NCI-H446 (cell line): ENCODE measurements around the gene BPTF.
"Not testable (repeated sequence)": the region's sequence is repeated elsewhere in the genome, so short reads cannot be mapped to it uniquely, and the experiment has no call there.

ENCODE experiments used
- DNase-seq, 2 experiments: peaks; one replicate each; lab custom pipeline; 2025; lab: John Stamatoyannopoulos, UW

BPTF gene

GRCh38 chr17:67833134-67833533, 7.8 kb downstream of the BPTF start:
- DNase-seq: no peak

DNA sequence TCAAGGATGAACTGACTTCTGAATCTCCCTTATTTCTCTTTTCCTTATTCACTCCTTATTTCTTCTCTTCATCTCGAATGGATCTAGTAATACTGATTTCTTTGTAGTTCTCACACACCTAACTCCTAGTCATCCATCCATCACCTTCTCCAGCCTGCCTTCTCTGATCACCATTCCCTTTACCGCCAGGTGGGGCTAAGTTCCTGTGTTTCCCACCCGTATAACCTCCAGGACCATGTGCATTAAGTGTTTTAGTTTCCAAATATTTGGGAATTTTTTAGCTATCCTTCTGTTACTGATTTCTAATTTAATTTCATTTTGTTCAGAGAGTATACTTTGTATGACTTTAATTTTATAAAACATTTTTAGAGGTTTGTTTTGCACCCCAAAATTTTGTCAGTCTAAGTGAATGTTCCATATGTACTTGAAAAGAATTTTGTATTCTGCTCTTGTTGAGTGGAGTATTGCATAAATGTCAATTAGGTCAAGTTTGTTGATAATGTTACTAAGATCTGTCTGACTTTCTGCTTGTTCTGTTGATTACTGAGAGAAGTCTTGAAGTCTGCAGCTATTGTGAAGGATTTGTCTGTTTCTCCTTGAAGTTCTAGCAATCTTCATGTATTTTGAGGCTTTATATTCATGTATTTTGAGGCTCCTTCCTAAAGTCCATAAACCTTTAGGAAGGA, 8.8 kb downstream of the BPTF start:
- DNase-seq: no peak

DNA sequence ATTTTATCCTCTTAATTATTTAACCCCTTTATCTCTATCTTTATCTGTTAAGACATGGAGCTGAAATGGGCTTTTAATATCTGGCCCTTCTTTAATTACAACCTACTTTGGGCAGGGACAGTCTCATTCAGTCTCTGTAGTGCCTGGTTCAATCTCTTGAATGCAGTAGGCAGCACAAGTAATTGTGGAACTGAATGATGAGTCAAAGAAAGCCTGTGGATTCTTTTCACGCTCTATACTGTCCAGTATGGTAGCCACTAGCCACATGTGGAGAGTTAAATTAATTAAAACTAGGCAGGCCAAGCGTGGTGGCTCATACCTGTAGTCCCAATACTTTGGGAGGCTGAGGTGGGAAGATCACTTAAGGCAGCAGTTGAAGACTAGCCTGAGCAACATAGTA, 9.3 kb downstream of the BPTF start:
- no peak for DNase-seq

- DNase-seq: no peak
Measured at GRCh38 chr17:67836205-67836987, 11.1 kb downstream of the BPTF start.

DNA sequence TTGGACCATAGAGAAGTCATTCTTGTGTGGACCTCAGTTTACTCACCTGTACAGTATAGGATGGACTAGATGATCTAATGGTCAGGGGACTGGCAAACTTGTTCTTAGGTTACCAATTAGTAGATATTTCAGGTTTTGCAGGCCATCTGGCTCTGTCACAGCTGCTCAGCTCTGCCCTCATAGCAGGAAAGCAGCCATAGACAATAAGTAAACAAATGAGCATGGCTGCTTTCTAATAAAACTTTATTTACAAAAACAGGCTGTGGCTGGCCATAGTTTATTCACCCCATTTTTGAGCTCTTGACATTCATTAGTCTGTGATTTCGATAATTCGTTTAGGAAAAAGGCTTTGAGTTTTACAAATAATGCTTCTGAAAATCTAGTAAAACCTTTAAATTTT, 12.7 kb downstream of the BPTF start:
- DNase-seq: no peak

DNA sequence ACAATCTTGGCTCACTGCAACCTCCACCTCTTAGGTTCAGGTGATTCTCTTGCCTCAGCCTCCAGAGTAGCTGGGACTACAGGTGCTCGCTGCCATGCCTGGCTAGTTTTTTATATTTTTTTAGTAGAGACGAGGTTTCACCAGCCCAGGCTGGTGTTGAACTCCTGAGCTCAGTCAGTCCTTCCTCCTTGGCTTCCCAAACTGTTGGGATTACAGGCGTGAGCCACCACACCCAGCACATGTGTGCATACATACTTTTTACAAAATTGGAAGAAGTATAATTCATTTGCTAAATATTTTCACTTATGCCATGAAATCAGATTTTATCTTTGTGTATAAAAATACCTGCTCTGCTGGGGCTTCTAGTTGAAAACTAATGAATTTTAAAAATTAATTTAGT, 13.2 kb downstream of the BPTF start:
- DNase-seq: no peak

GRCh38 chr17:67841992-67842391, 16.7 kb downstream of the BPTF start:
- no peak for DNase-seq

GRCh38 chr17:67842648-67843047, 17.3 kb downstream of the BPTF start:
- DNase-seq: no peak

DNA sequence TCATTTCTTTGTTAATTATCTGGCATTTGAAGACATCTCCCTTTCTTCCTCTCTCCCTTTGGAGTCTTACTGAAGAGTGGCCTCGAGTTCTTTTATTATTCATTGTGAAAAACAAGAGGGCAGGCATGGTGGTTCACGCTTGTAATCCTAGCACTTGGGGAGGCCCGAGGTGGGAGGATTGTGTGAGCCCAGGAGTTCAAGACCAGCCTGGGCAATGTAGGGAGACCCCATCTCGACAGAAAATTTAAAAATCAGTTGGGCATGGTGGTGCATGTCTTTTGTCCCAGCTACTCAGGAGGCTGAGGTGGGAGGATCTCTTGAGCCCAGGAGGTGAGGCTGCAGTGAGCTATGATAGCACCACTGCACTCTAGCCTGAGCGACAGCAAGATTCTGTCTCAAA, 20.1 kb downstream of the BPTF start:
- DNase-seq: no peak

DNA sequence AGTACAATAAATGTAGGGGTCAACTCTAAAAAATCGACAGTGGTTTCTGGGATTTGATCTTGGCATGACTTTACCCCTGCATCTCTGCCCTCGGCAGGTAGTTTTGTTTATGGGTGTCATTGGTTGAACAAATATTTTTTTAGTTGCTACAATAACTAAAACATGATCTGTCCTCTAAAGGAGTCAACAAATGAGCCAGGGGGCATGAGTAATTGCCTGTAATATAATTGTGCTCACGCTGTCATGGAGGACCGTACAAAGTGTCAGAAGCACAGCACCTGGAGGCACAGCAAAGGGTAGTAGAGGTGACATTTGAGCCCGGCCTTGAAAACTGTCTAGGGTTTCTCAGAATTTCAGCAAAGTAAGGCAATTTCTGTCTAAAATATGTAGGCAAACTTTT, 22.9 kb downstream of the BPTF start:
- DNase-seq: not testable (repeated sequence)

- not testable (repeated sequence) for DNase-seq
Measured at GRCh38 chr17:67848846-67849245, 23.5 kb downstream of the BPTF start.

- DNase-seq: no peak
Measured at GRCh38 chr17:67850991-67851631, 25.8 kb downstream of the BPTF start.

GRCh38 chr17:67853703-67854102, 28.4 kb downstream of the BPTF start:
- no peak for DNase-seq

- DNase-seq: no peak
Measured at GRCh38 chr17:67854378-67854777, 29.1 kb downstream of the BPTF start.

DNA sequence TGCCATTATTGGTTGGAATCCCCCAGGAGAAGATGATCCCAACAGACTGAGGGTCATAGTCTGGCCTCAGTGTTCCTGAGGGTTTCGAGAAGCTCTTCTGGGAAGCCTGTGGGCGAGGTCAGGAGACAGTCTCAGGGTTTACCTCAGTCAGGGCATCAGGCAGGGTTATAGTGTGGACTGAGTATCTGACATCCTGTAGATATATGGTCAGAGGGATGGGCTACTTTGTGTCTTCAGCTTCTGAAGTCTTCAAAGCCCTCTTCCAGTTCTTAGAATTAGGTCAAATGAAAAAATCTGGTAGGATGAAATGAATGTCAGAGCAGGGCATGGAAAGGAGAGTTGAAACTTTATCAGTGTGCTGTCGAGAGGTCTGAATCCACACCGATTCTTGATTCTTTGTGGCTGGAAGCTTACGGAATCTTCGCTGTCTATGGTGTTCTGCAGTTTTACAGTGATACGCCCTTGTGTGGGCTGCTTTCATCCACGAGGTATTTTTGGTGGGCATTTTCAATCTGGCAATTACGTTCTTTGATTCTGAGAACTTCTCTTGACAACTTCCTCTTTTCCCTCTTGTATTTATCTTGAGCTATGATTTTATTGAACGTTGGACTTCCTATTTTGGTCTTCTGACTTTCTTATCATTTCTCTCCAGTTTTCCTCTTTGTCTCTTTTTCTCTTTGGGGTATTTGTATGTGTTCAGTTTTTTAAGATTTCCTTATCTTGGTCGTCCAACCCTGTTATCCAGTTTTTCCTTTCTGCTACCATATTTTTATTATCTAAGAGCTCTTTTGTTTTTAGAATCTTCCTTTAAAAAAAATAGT, 30.4 kb downstream of the BPTF start:
- DNase-seq: no peak

- not testable (repeated sequence) for DNase-seq
Measured at GRCh38 chr17:67856402-67856801, 31.1 kb downstream of the BPTF start.

GRCh38 chr17:67862614-67863217, 37.4 kb downstream of the BPTF start:
- no peak for DNase-seq

DNA sequence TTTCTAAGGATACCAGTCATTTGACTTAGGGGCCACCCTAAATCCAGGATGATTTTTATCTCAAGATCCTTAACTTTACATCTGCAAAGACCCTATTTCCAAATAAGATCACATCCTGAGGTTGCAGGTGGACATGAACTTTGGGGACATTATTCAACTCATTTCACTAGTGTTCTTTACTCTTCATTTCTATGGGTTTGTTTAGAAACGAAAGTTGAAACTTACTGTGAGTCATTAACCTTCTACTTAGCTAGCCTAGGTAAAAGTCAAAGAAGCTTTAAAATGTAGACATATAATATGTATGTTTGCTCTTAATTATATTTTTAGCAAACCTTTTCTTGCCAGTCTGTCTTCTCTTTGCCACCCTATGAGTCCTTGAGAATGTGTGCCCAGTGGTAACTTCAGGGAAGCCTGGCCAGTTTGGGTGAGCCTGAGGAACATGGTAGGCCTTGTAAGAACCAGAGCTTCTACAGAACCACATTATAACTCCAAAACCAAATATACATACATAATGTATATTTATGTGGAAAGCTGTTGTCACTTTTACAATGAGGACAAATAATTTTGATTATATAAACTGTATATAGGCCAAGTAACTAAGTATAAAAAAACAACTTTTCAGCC, 38.4 kb downstream of the BPTF start:
- no peak for DNase-seq

GRCh38 chr17:67865438-67865837, 40.1 kb downstream of the BPTF start:
- no peak for DNase-seq

GRCh38 chr17:67867591-67867990, 42.3 kb downstream of the BPTF start:
- DNase-seq: no peak

DNA sequence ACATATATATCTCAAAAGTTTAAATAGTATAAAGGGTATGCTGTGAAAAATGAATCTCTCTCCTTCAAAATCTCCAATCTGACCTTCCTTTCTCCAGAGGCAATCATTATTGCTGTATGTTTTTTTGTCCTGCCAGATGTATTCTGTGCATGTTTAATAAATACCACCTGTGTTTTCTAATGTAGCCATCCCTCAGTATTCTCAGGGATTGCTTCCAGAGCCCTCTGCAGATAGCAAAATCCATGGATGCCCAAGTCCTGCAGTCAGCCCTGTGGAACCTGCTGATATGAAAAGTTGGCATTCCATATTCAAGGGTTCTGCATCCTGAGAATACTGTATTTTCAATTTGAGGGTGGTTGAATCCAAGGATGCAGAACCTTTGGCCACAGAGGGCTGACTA, 42.9 kb downstream of the BPTF start:
- no peak for DNase-seq
